Activated naive CD4-positive, alpha-beta T cell treated with anti-CD3 and anti-CD28 coated beads for 36 hours (primary cell): ENCODE measurements around the gene HAO2. TPM values are rescaled to one million over a fixed set of nuclear protein-coding genes. Genes with fewer than 3 reads are reported as not detected.

Source experiments
- CTCF ChIA-PET: fragments of 350-600 bp; sonication (Branson Sonifier 250); formaldehyde crosslinking; loops from one replicate; lab custom pipeline; 2021; ENCODE audit warnings: antibody characterized with exemption; lab: Charles Lee
- DNase-seq: peaks from one replicate; pipeline ENCODE4 v3.0.0-alpha.2; 2020
- H3K27ac Mint-ChIP-seq: one replicate; pipeline ENCODE4 v1.8.0; 2021; ENCODE audit warnings: mild to moderate bottlenecking, mixed read lengths
- H3K27me3 Mint-ChIP-seq: one replicate; pipeline ENCODE4 v1.8.0; 2021; ENCODE audit warnings: low read depth, mixed read lengths
- H3K36me3 Mint-ChIP-seq: one replicate; pipeline ENCODE4 v1.8.0; 2021; ENCODE audit warnings: low read depth, mixed read lengths
- H3K4me1 Mint-ChIP-seq: one replicate; pipeline ENCODE4 v1.8.0; 2021; ENCODE audit warnings: low read depth, mixed read lengths
- H3K4me3 Mint-ChIP-seq: one replicate; pipeline ENCODE4 v1.8.0; 2021; ENCODE audit warnings: mild to moderate bottlenecking, moderate library complexity, mixed read lengths
- H3K9me3 Mint-ChIP-seq: one replicate; pipeline ENCODE4 v1.8.0; 2021; ENCODE audit warnings: mixed read lengths
- intact Hi-C: fragments of 100-400 bp; cut with micrococcal nuclease; formaldehyde crosslinking; loops from one replicate; pipeline ENCODE4 v1.15.1; 2023
- total RNA-seq, 2 experiments: library from RNA; stranded (reverse); gene quantifications; one replicate each; pipeline ENCODE4 v1.2.3, GENCODE V29; 2021

The HAO2 gene
- not detected for total RNA-seq

DNA sequence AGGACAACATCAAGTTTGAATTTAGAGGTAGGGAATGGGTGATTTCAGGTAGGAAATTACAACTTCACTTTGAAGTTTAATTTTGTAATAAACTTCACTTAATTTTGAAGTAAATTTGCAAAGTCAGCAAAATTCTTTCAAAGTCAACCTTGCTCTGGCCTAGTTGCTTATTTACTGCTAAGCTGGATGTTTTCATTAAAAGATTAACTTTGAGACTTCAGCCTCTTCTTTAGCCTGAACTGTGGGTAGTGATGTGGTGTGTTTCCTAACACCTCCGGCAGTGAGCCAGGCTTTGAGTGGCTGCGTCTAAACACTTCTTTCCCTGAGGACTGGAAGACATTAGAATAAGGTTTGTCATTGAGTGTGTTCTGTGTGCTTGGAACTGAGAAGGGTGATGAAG lies at the start of gene HAO2:
Gene HAO2, plus strand, starts transcription at position 232 of the 400 bp plus-strand sequence. CDS start 12,301 bp downstream, outside the sequence.
- no peak for DNase-seq
- intact Hi-C loops = loop anchor here (10.0 kb wide), 1 partner anchor 364 kb away; no protein-coding TSS in a partner anchor
- Mint-ChIP-seq H3K27ac (no peak within 1 kb of the TSS), H3K27me3 (peaks cover 24% of the 10 kb centered on the region), H3K9me3 (no peaks in the 10 kb centered on the region), H3K4me1 (peaks cover 2% of the 10 kb centered on the region), H3K4me3 (no peak within 1 kb of the TSS), H3K36me3 (no peaks in the 10 kb centered on the region)
- CTCF ChIA-PET = interaction anchor here (0.8 to 1.8 kb wide), 2 partner anchors 11 to 82 kb away, joined by 3 to 7 read pairs; no protein-coding TSS in a partner anchor

- CTCF ChIA-PET = no interaction called here
- Mint-ChIP-seq H3K4me3 (no peak overlapping the region), H3K27me3 (no peaks in the 10 kb centered on the region), H3K27ac (no peak overlapping the region), H3K36me3 (no peaks in the 10 kb centered on the region), H3K4me1 (no peaks in the 10 kb centered on the region), H3K9me3 (no peaks in the 10 kb centered on the region)
- no peak for DNase-seq
- intact Hi-C loops = no loop called here
Measured at GRCh38 chr1:119320100-119320499, 48.5 kb upstream of the HAO2 start.

DNA sequence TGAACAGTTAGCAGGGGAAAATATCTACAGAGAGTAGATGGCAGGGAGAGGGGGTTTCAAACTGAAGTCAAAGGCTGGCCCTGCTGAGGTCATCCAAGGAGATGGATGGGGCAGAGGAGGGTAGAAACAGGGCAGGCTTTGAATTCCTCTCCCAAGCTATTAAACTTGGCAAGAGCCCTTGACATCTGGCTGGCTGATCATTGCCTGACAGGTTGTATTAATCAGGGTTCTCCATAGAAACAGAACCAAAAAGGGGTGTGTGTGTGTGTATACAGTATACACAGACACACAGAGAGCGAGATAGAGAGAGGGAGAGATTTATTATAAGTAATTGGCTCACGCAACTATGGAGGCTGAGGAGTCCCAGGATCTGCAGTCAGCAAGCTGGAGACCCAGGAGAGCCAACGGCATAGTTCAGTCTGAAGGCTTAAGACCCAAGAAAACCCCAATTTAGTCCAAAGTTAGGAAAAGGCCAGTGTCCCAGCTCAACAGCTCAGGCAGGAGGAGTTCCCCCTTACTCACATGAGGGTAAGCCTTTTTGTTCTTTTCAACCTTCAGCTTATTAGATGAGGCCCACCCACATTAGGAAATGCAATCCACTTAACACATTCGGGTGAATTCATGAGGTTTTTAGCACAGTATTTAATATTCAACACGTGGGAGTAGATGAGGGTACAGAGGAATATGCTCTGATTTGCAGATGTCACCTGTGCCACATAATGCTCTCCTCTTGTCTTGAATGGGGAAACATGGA lies 46.7 kb upstream of the HAO2 start:
- CTCF ChIA-PET = no interaction called here
- H3K4me1 Mint-ChIP-seq = no peaks in the 10 kb centered on the region
- H3K9me3 Mint-ChIP-seq = no peaks in the 10 kb centered on the region
- no peak overlapping the region for H3K4me3 Mint-ChIP-seq
- peaks cover 7% of the 10 kb centered on the region for H3K27me3 Mint-ChIP-seq
- no peak for DNase-seq
- intact Hi-C loops = no loop called here
- H3K27ac Mint-ChIP-seq = no peak overlapping the region
- no peaks in the 10 kb centered on the region for H3K36me3 Mint-ChIP-seq

DNA sequence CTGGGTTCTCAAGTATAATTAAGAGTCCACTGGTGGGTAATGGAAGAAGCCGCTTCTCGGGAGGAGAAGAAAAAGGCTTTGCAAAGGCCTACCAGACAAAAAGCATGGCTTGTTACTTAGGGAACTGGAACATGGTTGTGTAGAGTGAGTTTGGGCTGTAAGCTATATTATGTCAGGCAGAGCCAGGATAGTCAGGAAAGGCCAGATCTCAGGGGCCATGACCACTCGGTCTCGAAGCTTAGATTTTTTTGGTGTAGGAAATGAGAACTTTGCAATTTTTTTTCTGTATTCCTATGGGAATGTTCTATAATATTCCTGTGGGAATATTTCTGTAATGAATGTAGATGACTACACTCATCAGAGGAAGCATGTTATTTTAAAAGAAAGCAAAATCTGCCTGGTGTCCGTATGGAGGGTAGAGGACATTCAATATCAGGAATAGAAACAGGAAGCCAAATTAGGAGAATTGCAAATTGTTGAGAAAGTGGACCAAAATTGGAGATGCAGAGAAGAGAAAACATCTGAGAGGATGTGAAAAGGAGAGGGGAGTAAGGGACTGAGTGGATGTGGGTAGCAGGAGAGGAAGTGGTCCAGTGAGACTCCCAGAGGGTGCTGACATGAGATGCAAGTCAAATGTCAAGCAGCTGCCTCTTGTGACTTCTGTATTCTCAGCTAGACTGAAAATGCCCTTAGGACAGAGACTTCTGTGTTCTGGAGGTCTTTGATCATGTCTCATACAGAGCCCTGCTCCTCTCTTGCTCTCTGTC lies 45.2 kb upstream of the HAO2 start:
- CTCF ChIA-PET = interaction anchor here (1.2 kb wide), 1 partner anchor 9 kb away, joined by 3 read pairs; no protein-coding TSS in a partner anchor
- Mint-ChIP-seq H3K27me3 (peaks cover 7% of the 10 kb centered on the region), H3K9me3 (no peaks in the 10 kb centered on the region), H3K4me1 (peaks cover 10% of the 10 kb centered on the region), H3K36me3 (no peaks in the 10 kb centered on the region), H3K27ac (no peak overlapping the region), H3K4me3 (no peak overlapping the region)
- DNase-seq = no peak
- intact Hi-C loops = no loop called here

DNA sequence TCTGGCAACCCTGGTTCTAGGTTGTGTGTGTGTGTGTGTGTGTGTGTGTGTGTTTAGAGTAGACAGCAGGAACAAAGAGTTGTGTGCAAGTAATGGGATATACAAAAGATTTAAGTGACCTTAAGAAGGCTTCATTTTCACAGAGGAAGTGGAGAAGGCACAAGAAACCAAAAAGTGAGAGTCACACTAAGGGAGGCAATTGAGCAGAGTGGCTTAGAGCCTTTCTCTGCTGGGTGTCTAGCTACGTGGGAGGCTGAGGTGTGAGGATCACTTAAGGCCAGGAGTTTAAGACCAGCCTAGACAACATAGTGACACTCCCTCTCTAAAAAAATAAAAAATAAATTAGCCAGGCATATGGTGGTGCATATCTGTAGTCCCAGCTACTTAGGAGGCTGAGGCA lies 44.4 kb upstream of the HAO2 start:
- no peak overlapping the region for H3K4me3 Mint-ChIP-seq
- peaks cover 11% of the 10 kb centered on the region for H3K27me3 Mint-ChIP-seq
- no peak for DNase-seq
- no peaks in the 10 kb centered on the region for H3K9me3 Mint-ChIP-seq
- H3K4me1 Mint-ChIP-seq = peaks cover 10% of the 10 kb centered on the region
- H3K27ac Mint-ChIP-seq = no peak overlapping the region
- CTCF ChIA-PET = no interaction called here
- intact Hi-C loops = no loop called here
- H3K36me3 Mint-ChIP-seq = no peaks in the 10 kb centered on the region

- Mint-ChIP-seq H3K27ac (no peak overlapping the region), H3K36me3 (no peaks in the 10 kb centered on the region), H3K9me3 (no peaks in the 10 kb centered on the region), H3K4me3 (no peak overlapping the region), H3K4me1 (peaks cover 10% of the 10 kb centered on the region), H3K27me3 (peaks cover 11% of the 10 kb centered on the region)
- DNase-seq = no peak
- CTCF ChIA-PET = interaction anchor here (1.0 to 2.0 kb wide), 3 partner anchors 9 to 45 kb away, joined by 3 to 8 read pairs (median 4); no protein-coding TSS in a partner anchor
- intact Hi-C loops = loop anchor here (5.0 kb wide), 1 partner anchor 184 kb away; the partner anchor contains the start of gene WARS2
Measured at GRCh38 chr1:119326251-119326650, 42.3 kb upstream of the HAO2 start.

DNA sequence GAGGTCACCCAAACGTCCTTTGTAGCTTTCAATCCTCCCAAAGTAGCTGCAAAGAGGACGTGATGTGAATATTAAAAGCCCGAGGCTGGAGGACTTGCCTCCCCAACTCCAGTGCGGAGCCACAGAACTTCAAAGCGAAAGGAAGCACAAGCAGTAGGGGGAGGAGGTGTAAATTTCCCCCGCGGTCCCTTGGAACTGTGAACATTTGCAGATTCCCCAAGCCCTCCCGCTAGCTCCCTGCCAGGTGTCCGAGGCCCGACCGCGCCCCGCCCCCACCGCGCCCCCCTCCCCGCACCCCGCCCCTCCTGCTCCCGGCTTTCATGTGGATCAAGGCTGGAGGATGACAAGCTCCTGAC lies 41.5 kb upstream of the HAO2 start:
- Mint-ChIP-seq H3K4me1 (peaks cover 10% of the 10 kb centered on the region), H3K27ac (no peak overlapping the region), H3K36me3 (no peaks in the 10 kb centered on the region), H3K9me3 (no peaks in the 10 kb centered on the region), H3K4me3 (peak overlapping the region; percentile 72), H3K27me3 (peaks cover 11% of the 10 kb centered on the region)
- peak; percentile 15 for DNase-seq
- CTCF ChIA-PET = interaction anchor here (0.7 to 2.0 kb wide), 5 partner anchors 10 to 50 kb away, joined by 3 to 8 read pairs (median 4); no protein-coding TSS in a partner anchor
- intact Hi-C loops = loop anchor here (5.0 kb wide), 1 partner anchor 185 kb away; the partner anchor contains the start of gene WARS2

DNA sequence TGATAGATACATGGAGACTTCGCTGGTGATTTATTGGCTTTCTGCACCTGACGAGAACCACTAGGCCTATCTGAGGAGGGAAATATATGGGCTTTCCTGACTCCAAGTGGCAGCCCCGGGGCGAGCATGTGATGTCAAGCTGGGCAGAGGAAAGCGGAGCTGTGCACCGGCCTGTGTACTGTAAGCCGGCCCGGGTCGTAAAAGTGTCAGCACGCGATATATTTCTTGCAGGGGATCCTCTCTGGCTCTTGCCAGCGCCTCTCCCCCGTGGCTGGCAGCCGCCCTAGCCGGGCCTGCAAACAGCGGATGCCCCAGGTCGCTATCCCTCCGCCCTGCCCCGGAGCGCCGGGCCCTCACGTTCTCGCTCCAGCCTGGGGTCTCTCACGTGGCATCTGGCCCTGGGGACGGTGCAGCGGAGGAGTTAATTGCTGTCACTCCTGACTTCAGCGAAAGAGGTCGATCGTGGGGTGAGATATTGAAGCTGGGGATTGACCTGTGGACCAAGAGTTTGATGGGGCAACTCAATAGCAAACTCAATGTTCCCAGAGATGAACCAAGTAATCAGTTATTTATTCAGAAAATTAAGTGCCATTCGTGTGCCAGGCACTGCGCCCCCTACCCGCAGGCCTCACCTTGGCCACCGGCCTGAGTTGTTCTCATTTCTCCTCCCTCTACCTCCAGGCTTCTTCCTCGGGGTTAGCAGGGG lies 41.0 kb upstream of the HAO2 start:
- CTCF ChIA-PET = interaction anchor here (0.7 to 2.0 kb wide), 6 partner anchors 10 to 51 kb away, joined by 3 to 8 read pairs (median 4); no protein-coding TSS in a partner anchor
- Mint-ChIP-seq H3K4me1 (peaks cover 10% of the 10 kb centered on the region), H3K27ac (no peak overlapping the region), H3K9me3 (no peaks in the 10 kb centered on the region), H3K36me3 (no peaks in the 10 kb centered on the region), H3K27me3 (peaks cover 14% of the 10 kb centered on the region), H3K4me3 (peak overlapping the region; percentile 72)
- peak; percentile 48 for DNase-seq
- intact Hi-C loops = loop anchor here (2.0 to 5.0 kb wide), 2 partner anchors 41 to 185 kb away; partner anchors contain the start of gene WARS2

DNA sequence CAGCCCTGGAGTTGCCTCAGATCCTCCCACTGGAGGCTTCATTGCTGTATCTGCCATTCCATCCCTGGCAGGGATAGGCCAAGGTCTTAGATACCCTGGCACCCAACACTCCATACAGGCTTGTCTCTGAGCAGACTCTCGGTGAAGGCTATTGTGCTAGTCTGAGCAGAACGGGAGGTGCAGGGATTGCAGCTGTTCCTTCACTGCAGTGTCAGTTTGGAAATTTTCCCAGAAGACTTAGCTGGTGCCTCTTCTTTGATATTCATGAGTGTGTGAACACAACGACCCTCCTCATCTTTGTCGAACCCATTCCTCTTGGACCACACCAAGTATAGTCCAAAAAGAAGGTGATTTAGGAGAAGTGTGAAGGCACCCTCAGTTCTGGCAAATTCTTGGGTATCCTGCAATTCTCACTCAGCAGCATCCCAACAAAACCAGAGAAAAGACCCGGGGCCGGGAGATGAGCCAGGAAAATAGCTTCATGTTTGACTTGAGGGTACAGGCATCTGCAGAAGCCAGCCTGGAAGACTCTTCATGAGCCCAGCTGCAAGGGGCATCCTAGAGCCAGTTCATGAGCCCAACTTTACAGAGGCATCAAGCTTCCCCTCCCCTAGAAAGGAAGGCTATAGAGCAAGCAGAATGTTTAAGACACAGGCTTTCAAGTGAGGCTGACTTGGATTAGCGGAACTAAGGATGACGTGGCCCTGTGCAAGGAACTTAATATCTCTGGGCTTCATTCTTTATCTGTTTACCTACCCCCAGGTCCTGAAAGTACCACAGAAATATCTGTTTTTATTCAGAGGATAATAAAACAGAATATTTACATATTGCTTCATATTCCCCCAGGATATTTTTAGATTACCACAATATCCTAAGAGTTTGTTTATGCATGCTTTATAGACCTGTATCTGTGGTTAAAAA lies 38.8 kb upstream of the HAO2 start:
- no peak for DNase-seq
- H3K9me3 Mint-ChIP-seq = no peaks in the 10 kb centered on the region
- H3K4me3 Mint-ChIP-seq = no peak overlapping the region
- CTCF ChIA-PET = interaction anchor here (0.9 kb wide), 1 partner anchor 119 kb away, joined by 3 read pairs; no protein-coding TSS in a partner anchor
- no peak overlapping the region for H3K27ac Mint-ChIP-seq
- H3K4me1 Mint-ChIP-seq = peaks cover 10% of the 10 kb centered on the region
- no peaks in the 10 kb centered on the region for H3K36me3 Mint-ChIP-seq
- intact Hi-C loops = loop anchor here (2.0 to 5.0 kb wide), 2 partner anchors 43 to 188 kb away; partner anchors contain the start of gene WARS2
- peaks cover 14% of the 10 kb centered on the region for H3K27me3 Mint-ChIP-seq

DNA sequence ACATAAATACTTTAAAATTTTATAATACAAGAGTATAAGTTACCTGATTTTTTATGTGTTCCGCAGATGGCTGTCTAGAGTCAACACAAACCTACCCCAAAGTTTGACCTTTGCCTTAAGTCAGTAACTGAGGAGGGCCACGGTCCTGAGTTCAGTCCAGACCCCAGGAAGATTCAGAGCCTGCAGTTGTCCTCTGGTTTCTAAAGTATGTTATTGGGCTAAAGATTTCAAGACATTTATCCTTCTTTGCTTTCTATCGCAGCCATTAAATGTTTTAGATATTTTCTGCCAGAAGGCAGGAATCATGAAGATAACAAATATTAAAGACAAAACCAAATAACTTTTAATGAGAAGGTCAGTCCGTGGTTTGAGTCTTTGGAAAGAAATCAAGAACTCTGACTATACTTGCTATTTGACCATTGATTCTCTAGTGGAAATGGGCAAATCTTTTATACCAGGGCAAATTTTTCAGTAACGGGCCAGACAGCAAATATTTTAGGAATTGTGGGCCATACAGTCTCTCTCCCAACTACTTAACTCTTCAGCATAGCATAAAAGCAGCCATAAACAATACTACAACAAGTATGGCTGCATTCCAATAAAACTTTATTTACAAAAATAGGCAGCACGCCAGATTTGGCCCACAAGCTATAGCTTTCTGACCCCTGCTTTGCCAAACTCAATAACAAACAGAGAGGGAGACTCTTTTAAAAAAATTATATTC lies 38.0 kb upstream of the HAO2 start:
- intact Hi-C loops = no loop called here

DNA sequence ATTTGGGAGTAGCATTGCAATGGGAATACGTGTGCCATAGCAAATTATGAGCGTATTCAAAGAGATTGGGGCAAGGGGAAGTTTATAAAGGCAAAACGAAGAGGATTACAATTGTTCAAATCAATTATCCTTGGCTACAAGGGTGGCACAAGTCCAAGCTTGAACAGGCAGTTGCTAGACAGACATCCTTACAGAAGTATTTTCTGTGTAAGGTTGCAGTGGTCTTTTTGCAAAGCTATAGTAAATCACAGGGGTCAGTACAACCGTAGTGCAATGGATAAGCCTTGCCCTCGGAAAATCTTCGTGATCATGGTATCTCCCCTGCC lies 37.4 kb upstream of the HAO2 start:
- Mint-ChIP-seq H3K27me3 (peaks cover 13% of the 10 kb centered on the region), H3K4me1 (peaks cover 10% of the 10 kb centered on the region), H3K4me3 (no peak overlapping the region), H3K36me3 (no peaks in the 10 kb centered on the region), H3K9me3 (no peaks in the 10 kb centered on the region), H3K27ac (no peak overlapping the region)
- CTCF ChIA-PET = no interaction called here
- intact Hi-C loops = no loop called here
- no peak for DNase-seq

More for the DNA sequence above, 38.0 kb upstream of the HAO2 start:
- no peaks in the 10 kb centered on the region for H3K36me3 Mint-ChIP-seq
- no peak overlapping the region for H3K4me3 Mint-ChIP-seq
- peaks cover 10% of the 10 kb centered on the region for H3K4me1 Mint-ChIP-seq
- H3K9me3 Mint-ChIP-seq = no peaks in the 10 kb centered on the region
- no peak for DNase-seq
- H3K27me3 Mint-ChIP-seq = peaks cover 14% of the 10 kb centered on the region
- H3K27ac Mint-ChIP-seq = no peak overlapping the region
- CTCF ChIA-PET = no interaction called here
